ENCODE data around the gene HMOX1.

Gene HMOX1

DNA sequence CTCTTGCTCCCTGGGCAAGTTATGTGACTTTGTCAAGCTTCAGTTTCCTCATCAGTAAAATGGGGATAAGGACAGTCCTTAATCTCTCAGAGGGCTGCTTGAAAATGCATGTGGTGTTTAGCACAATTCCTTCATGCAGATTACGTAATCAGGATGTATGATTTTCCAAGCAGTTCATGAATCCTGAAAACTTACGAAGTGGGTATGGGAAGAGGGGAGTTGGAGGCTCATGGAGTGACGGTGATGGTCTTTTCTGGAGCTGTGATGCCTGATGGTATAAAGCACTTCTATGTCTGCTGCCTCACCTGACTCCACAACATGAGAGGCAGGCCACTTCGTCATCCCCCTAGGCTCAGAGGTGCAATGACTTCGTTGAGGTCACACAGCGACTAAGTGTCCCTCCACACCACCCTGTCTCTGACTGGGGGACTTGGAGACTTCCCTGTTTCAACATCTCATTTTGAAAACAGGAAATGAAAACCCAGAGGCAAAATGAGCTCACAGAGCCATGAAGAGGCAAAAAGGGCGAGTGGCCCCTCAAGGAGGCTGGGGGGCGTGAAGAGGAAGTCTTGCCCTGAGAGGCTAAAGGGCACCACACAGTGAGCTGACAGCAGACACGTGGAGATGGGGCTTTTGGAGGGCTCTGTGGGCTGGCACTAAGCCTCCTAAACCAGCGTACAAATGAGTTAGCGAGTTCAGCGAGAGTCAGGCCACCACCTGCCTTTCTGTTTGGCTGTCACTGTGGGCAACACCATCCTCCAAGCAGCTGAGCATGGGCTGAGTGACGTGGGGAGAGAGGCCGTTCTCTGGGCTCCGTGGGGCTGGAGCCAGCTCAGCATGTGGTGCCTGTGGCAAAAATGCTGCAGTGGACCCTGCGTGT, 29.1 kb downstream of the HMOX1 start:
- DNase-seq = no peak

DNA sequence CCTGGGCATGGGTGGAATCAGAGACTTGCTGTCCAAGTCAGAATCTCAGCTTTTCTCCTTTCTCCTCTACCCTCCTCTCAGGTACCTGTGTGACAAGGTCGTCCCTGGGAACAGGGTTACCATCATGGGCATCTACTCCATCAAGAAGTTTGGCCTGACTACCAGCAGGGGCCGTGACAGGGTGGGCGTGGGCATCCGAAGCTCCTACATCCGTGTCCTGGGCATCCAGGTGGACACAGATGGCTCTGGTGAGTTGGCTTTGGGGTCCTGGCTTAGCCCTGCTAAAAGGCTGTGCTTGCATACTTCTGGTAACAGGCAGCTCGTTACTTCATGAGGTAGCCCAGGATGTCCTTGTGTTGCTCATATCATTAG, 29.8 kb downstream of the HMOX1 start:
- no peak for DNase-seq

DNA sequence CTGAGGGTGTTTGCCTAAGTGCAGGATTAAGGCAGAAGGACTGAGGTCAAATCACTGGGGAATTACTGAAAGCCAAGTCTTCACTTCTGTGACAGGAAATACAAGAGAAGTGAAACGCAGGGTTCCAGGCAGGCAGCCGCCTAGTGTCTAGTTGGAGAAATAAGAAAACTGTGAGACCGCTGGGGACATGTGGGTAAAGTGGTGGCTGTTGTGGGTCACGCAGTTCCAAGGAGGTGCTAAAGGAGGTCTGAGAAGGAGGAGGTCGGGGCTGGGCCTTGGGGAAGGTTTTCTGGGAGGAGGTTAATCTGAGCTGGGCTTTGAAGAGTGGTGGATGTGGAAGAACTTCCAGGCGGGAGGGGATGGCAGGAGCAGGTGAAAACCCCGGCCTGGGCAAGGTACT, 30.2 kb downstream of the HMOX1 start:
- no peak for DNase-seq

DNA sequence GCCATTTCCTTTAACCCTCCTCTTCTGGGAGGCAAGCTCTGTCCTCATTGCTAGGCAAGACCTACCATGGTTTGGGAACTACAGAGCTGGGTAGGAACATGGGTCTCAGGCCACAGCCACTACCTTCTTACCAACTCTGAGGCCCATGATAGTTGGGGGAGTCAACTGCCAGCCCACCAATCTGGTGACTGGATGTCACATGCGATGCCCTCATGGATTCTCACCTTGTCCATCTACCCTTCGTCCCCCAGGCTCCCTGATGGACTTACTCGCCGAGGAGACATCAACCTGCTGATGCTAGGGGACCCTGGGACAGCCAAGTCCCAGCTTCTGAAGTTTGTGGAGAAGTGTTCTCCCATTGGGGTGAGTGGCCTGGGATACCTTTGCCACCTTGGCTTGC, 32.7 kb downstream of the HMOX1 start:
- no peak for DNase-seq

DNA sequence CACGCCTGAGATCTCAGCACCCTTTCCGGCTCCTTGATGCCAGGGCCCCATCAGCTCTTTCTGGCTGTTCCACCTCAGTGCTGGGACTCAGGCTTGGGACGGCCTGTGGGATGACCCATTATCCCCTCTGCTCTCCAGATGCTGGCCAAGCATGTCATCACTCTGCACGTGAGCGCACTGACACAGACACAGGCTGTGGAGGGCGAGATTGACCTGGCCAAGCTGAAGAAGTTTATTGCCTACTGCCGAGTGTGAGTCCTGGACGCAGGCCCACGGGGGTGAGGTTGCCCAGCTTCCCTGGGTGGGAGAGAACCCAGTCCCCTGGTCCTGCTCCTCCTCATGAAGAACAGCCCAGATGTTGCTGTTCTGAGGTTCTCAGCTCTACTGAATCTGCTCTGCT, 36.7 kb downstream of the HMOX1 start:
- no peak for DNase-seq

DNA sequence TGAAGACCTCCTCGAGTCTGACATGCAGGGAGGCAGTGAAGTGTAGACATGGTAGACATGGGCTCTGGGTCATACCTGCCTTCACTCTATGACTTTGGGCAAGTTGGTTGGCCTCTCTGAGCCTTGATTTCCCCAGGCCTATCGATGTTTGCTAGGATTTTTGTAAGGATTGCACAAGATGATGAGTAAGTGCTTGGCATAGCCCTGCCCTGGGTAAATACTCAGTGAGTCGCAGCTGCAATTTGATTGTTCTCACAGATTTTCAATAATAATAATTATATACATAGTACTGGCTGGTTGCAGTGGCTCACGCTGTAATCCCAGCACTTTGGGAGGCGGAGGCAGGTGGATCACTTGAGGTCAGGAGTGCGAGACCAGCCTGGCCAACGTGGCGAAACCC, 37.2 kb downstream of the HMOX1 start:
- DNase-seq = no peak

DNA sequence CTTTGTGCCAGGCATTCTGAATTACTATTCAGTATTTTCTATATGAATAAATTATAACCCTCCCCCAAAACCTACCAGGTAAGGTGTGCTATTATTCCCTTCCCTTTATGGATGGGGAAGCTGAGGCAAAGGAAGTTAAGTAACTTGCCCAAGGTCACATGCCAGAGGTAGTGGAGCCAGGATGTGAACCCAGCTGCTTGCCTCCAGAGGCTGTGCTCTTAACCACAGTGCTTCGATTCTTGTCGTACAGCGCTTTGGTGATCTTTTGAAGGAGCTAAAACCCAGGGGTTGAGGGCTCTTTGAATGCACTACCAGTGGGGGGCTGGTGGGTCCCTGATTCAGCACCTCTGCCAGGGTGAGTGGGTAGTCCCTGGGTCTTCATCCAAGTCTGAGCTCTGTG, 37.8 kb downstream of the HMOX1 start:
- DNase-seq = no peak

DNA sequence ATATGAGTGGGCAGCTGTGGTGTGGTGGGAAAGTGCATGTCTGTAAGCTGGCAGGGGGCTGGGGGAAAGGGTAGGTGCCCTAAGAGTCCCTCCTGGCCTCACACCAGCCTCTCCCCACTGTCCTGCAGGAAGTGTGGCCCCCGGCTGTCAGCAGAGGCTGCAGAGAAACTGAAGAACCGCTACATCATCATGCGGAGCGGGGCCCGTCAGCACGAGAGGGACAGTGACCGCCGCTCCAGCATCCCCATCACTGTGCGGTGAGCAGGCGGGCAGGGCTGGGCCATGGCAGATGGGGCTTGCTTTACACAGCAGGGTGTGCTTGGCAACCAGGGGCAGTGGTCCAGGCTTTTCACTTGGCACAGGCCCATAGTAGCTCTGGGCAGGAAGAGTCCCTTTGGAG, 38.9 kb downstream of the HMOX1 start:
- DNase-seq = no peak

DNA sequence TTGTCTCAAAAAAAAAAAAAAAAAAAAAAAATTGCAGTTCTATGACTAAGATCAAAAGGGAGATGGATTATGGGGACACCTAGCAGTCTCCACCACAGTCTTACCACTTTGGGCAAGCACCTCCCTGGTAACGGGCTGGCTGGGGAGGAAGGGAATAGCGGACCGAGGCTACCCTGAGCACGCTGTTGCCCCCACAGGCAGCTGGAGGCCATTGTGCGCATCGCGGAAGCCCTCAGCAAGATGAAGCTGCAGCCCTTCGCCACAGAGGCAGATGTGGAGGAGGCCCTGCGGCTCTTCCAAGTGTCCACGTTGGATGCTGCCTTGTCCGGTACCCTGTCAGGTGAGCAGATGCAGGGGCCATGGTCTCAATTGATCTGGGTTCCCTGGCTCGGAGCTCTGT, 40.2 kb downstream of the HMOX1 start:
- no peak for DNase-seq

DNA sequence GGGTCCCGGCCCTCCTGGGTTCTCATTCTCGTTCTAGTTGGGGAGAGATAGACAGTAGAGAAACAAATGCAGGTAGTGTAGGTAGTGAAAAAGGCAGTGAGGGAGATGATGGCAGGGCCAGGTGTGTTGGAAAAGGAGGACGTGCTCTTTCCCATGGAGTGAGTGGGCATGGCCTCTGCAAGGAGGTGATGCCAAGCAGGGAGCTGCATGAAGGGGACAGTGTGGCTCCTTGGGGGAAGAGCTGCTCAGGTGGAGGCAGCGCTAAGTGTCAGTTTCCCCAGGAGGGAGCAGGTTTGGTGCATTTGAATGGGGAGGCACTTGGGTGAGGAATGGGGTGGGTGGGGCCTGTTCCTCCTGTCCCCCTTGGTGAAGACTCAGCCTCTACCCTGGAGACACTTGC, 41.2 kb downstream of the HMOX1 start:
- no peak for DNase-seq

DNA sequence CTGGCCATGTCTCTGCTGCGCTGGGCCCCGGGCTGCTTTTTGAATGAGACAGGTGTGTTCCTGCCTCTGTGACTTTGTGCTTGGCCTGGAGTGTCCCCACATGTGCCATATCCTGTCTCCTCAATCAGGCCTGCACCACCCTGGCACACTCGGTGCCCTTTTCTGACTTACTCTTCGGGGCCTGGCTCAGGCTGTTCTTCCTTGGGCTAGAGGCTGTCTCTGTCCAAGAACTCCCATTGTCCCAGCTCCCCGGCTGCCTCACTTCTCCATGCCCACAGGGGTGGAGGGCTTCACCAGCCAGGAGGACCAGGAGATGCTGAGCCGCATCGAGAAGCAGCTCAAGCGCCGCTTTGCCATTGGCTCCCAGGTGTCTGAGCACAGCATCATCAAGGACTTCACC, 42.0 kb downstream of the HMOX1 start:
- DNase-seq = no peak

DNA sequence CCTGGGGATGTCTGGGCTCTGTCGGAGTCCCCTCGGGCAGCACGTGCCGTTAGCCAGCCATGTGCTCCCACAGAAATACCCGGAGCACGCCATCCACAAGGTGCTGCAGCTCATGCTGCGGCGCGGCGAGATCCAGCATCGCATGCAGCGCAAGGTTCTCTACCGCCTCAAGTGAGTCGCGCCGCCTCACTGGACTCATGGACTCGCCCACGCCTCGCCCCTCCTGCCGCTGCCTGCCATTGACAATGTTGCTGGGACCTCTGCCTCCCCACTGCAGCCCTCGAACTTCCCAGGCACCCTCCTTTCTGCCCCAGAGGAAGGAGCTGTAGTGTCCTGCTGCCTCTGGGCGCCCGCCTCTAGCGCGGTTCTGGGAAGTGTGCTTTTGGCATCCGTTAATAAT, 43.2 kb downstream of the HMOX1 start:
- no peak for DNase-seq

DNA sequence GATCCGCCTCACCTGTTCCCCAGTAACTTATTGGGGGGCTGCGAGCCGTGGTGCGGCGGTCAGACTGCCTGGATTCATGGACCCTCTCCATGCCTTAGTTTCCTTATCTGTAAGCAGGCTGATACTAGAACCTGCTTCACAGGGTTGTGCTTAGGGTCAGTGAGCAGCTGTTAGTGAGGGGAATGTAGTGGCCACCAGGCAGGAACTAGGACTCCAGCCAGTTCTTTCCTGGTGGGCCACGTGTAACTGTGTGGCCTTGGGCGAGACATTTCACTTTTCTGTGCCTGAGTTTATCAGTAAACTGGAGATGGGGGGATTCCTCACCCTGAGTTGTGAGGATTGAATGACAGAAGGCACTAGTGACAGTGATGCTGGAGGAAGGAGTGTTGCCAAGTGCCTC, 43.9 kb downstream of the HMOX1 start:
- DNase-seq = no peak

DNA sequence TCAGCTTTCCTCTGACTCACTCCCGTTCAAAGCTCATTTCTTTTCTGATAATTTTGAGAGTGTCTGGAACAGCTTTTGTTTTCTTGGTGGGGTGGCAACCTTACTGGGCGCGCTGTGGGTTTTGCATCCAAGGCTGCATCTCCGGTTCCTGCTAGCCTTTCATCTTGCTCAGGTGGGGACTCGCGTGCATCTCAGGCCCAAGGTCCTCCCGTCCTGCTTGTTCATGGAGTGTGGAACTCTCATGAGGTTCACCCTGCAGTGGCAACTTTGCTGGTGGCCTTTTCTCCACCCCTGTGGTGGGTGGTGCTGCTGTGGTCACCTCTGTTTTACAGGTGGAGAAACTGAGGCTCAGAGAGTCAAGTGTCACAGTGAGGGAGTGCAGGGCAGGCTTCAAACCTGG, 44.6 kb downstream of the HMOX1 start:
- no peak for DNase-seq

DNA sequence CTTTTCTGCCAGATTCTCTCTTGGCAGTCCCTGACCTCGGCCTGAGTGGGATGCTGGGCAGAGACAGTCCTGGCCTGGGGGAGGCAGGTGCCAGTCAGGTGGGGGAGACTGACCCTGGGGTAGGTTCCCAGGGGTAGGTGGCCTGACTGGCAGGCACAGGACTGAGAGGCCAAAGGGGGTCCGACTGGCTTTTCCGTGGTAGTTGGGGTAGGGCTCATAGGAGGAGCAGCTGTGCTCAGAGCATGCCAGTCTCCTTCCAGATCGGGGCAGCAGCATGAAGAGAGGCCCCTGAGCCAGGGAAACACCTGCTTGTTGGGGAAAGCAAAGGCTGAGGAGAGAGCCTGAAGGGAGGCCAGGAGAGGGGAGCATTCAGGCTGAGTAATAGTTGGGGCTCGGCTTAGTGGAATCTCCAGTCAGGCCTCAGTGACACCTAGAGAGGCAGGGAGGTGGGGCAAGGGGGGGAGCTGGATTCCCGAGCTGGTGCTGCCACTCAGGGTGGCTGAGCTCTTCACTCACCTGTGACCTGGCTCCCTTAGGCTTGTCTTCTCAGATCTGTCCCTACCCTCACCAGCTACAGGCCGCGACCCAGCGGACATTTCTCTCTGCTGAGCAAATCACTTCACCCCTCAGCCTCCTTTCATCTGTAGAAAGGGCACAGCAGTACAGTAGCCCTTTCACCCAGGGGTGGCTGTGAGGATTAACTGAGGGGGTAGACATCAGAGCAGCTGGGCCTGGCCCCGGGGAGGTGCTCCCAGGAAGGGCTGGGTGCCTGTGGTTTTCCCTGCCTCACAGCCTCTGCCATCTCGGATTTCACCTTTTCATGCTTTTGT, 45.3 kb downstream of the HMOX1 start:
- DNase-seq = no peak

DNA sequence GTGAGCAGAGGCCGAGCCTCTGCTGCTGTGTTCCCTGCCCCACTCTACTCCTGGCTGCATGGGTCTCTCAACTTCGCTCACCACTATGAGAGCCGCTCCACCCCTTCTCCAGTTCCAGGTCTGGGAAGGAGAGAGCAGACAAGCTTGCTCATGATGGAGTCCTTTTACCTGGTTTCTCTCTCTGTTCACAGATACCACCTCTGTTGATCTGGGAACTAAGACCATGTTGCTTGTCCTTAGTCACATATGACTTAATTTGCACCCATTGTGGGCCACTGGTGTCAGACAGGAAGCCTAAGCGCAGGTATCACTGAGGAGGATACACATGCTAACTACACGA, 45.9 kb downstream of the HMOX1 start:
- DNase-seq = no peak

DNA sequence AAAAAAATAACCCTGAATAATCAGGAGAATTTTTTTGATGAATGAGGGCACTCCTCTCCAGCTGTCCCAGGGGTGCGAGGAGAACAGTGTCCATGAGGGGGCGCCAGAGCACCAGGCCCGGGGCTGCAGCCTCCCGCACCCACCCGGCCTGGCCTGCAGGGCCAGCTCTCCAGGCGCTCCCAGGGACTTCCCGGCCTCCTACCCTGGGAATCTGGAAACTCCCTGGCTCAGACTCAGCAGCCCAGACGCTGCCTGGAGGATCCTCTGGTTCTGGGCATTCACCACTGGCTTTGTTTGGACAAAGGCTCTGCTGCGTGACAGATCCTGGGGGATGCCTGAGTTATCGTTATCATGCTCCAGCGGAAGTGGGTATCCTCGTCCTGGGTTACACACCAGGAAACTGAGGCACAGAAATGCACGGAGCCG, 50.0 kb downstream of the HMOX1 start:
- DNase-seq = no peak

DNA sequence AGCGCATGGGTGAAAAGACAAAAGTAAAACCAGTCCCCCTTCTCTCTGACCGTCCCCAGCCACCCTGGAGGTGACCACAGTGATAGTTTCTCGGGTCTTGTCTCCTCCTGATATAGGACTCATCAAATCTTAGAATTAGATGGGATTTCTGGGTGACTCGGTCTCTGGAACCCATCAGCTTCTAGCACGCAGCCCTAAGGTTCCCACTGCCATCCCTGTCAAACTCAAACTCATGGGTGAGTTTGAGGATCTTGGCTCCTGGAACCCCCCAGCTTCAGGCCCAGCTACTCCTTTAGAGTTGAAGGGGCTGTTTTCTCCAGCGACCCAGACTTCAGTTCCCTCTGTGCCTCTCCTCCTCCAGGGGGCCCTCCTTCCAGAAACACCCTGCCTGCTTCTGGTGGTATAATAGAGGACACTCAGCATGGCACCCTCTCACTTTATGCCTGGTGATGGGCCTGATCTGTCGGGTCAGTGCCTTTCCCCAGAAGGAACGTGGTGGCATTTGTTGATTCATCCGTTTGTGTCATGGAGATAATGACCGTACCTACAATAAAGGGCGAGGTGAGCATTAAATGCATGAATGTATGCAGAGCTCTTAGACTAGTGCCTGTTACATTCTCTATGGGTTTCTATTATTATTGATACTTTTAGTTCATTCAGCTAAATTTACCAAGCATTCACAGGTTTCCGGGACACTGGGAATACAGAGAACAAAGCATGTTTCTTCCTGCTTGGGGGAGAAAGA, 50.8 kb downstream of the HMOX1 start:
- DNase-seq = no peak

DNA sequence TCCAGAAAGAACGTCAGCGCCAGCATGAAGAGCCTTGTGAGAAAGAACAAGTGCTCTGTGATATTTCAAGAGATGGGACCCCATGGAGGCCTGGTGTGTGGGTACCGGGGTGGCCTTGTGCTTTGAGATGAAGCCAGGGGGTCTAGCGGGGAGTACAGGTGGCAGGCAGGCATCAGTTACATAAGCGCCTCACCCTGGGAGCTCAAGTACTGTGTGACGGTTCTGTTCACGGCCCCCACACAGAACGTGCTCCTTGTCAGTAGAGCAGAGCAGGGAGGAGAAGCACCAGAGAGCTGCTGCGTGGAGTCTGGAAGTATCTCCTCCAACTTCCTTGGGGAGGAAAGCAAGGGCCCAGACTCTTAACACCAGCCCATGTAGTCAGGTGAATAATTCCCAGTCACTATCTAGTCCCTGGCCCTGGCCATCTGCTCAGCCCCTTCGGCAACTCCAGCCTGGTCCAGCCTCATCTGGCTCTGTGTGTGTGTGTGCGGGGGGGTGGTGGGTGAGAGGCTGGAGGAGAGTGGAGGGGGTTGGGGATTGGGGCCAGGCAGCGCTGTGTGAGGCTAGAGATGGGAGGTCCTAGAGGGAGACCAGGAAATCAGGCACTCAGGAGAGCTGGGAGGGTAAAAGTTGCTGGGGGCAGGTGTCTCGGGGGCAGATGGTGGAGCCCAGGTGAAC, 51.5 kb downstream of the HMOX1 start:
- DNase-seq = no peak

DNA sequence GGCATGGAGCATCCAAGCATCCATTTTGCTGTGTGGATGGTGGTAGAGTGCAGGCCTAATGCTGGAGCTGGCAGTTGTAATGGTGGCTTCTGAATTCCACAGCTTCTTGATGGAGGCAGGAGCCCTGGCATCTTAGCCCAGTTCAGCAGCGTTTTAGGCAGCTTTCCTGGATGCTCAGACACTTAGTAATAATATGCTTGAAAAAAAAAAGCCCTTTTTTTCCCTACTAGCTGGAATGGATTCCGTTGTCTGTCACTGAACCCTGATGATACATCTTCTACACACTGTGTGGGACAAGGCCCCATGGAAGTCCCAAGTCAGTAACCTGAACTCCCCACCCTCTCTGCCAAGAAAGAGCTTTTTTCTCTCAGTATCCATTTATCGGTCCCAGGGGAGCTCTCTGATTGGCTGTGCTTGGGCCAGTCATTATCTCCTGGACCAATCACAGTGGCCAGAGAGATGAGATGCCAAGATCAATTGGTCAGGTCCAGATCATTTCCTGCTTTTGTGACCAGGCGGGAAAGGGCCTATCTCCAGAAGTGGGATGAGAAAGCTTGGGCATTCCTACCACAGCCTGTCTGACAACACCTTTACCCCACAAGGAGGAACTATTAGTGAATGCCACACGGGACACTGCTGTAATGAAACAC, 53.3 kb downstream of the HMOX1 start:
- no peak for DNase-seq

DNA sequence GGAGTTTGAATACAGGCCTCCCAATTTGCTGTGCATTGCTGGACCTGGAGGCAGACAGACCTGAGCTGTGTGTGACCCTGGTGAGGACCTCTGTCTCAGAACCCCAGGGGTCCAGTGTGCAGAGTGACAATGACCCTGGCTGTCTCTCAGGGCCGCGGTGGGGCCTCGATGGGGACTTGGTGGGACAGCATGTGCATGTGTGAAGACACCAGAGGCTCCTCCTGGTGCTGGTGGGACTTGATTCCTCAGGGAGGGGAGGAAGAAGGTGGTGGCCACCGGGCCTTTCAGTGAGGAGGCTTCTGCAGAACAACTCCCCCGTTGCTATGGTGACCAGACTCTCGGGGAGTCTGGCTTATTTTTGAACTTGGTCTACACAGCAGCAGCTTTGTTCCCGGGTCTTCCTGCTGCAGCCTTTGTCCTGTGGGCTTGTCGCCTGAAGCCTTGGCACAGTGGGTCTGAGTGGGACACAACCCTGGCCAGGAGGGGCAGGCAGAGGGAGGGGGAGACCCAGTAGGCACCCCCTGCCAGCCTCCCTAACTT, 54.4 kb downstream of the HMOX1 start:
- no peak for DNase-seq

DNA sequence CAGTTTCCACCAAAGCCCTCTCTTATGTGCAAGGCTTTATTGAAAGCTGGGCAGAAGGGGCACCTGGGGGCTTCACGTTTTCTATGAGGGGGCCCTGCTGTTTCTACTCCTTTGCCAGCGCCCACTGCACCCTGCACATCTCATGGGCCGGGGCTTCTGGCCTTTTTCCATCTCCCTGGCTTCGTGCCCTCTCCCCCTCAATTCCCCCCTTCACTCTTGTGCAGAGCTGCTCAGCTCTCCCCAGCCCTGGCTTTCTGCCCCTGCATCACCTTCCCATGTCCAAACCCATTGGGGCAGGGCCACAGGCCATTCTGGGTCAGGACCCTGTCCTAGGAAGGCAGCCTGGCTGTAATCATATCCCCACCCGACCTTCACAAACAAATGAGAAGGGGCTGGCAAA, 55.5 kb downstream of the HMOX1 start:
- DNase-seq = no peak

All from NCI-H1105 treated with DMSO at 0.1 percent for 48 hours (cell line).